PC-9 (cell line): ENCODE measurements around the gene CNPPD1. TPM values are rescaled to one million over a fixed set of nuclear protein-coding genes. Genes with fewer than 3 reads are reported as not detected.

Experiments used
- BruUV-seq: library from RNA; stranded (reverse); fragments of 400-500 nt; replicated peaks from 2 replicates; lab custom pipeline; 2021; lab: Mats Ljungman, UMichigan
- CTCF ChIA-PET: fragments of 300-600 bp; sonication (Branson Sonifier 250); formaldehyde crosslinking; loops from one replicate; lab custom pipeline; 2022; ENCODE audit warnings: antibody characterized with exemption; lab: Charles Lee
- POLR2A ChIA-PET: fragments of 300-600 bp; sonication (Branson Sonifier 250); formaldehyde crosslinking; loops from one replicate; lab custom pipeline; 2022; ENCODE audit warnings: antibody characterized with exemption; ENCODE audit not compliant: unreplicated experiment; lab: Charles Lee
- DNase-seq, 2 experiments: peaks; one replicate each; pipeline versions ENCODE4 v3.0.0 to v3.0.0-alpha.2; 2015 to 2022; ENCODE audit warnings: mixed read lengths in 1 of 2
- H2AFZ ChIP-seq: fragments of 200-600 bp; sonication (generic); 2 replicates; pipeline ENCODE4 v1.8.1; 2017; ENCODE audit warnings: antibody characterized with exemption
- H3F3A ChIP-seq: fragments of 200-600 bp; sonication (generic); 2 replicates; pipeline ENCODE4 v1.8.1; 2017; ENCODE audit warnings: antibody characterized with exemption, mild to moderate bottlenecking, low read depth; ENCODE audit not compliant: insufficient read depth
- H3K27ac ChIP-seq: fragments of 200-600 bp; sonication (generic); 2 replicates; pipeline ENCODE4 v1.6.1; 2016; ENCODE audit warnings: mixed run types
- H3K27me3 ChIP-seq: fragments of 200-600 bp; sonication (generic); 2 replicates; pipeline ENCODE4 v1.6.1; 2016; ENCODE audit warnings: low read depth, mixed run types; ENCODE audit not compliant: insufficient read depth
- H3K36me3 ChIP-seq: fragments of 200-600 bp; sonication (generic); 2 replicates; pipeline ENCODE4 v1.6.1; 2016; ENCODE audit warnings: low read depth, mixed run types
- H3K4me1 ChIP-seq: fragments of 200-600 bp; sonication (generic); replicated peaks from 2 replicates; pipeline ENCODE4 v1.6.1; 2016; ENCODE audit warnings: mixed run types; ENCODE audit not compliant: insufficient read depth
- H3K4me2 ChIP-seq: fragments of 200-600 bp; sonication (generic); 2 replicates; pipeline ENCODE4 v1.6.1; 2017; ENCODE audit warnings: mixed run types
- H3K4me3 ChIP-seq: fragments of 200-600 bp; sonication (generic); 2 replicates; pipeline ENCODE4 v1.6.1; 2016; ENCODE audit warnings: mixed run types
- H3K79me2 ChIP-seq: fragments of 200-600 bp; sonication (generic); 2 replicates; pipeline ENCODE4 v1.6.1; 2017; ENCODE audit warnings: low read depth, mixed run types
- H3K9me2 ChIP-seq: fragments of 200-600 bp; sonication (generic); 2 replicates; pipeline ENCODE4 v1.8.1; 2017; ENCODE audit warnings: mild to moderate bottlenecking; ENCODE audit not compliant: insufficient read depth
- H3K9me3 ChIP-seq: fragments of 200-600 bp; sonication (generic); 2 replicates; pipeline ENCODE4 v1.8.1; 2016; ENCODE audit warnings: low read depth; ENCODE audit not compliant: insufficient read depth
- H4K20me1 ChIP-seq: fragments of 200-600 bp; sonication (generic); 2 replicates; pipeline ENCODE4 v1.8.1; 2017; ENCODE audit not compliant: insufficient read depth
- CTCF ChIP-seq: fragments of 200-600 bp; sonication (generic); conservative IDR thresholded peaks from 2 replicates; pipeline ENCODE4 v1.6.1; 2017; ENCODE audit warnings: mixed run types, antibody characterized with exemption, mild to moderate bottlenecking, moderate library complexity
- EZH2 ChIP-seq: fragments of 200-600 bp; sonication (generic); IDR thresholded peaks from 2 replicates; pipeline ENCODE4 v1.8.0; 2017; ENCODE audit warnings: antibody characterized with exemption, low read depth
- intact Hi-C: fragments of 100-400 bp; cut with micrococcal nuclease; formaldehyde crosslinking; loops from one replicate; pipeline ENCODE4 v1.10.0; 2022; ENCODE audit not compliant: unreplicated experiment
- total RNA-seq: library from RNA; stranded (reverse); gene quantifications from 2 replicates; pipeline ENCODE4 v1.2.3, GENCODE V29; 2021

Gene CNPPD1
- total RNA-seq, 1 experiment from 2014 or later, result 37.1 TPM

GRCh38 chr2:219207884-219208740 is 31.4 kb upstream of the CNPPD1 start:
- intact Hi-C loops, result loop anchor here (1.0 to 2.0 kb wide), 3 partner anchors 9 to 71 kb away; partner anchors contain the start of genes CNPPD1 and DNAJB2
- POLR2A ChIA-PET, result interaction anchor here (1.1 kb wide), 1 partner anchor 10 kb away, joined by 17 read pairs; no protein-coding TSS in a partner anchor
- H3K27ac ChIP-seq, result 0 out of 2 replicates have a peak overlapping the region, but pooled peaks have one; percentile 16
- H3K79me2 ChIP-seq, result no peaks in the 10 kb centered on the region
- H3K4me1 ChIP-seq, result peaks cover 18% of the 10 kb centered on the region
- H3F3A ChIP-seq, result peaks cover 14% of the 10 kb centered on the region; the same call in 1 of the 2 replicates
- BruUV-seq, result no TSS peak
- DNase-seq, result peak in 1 of 2 experiments; percentile 54
- no peak for TF ChIP-seq EZH2
- TF ChIP-seq CTCF, result no peak
- CTCF ChIA-PET, result interaction anchor here (0.6 kb wide), 1 partner anchor 128 kb away, joined by 3 read pairs; no protein-coding TSS in a partner anchor
- H3K27me3 ChIP-seq, result no peaks in the 10 kb centered on the region
- H3K9me2 ChIP-seq, result no peaks in the 10 kb centered on the region
- H3K4me3 ChIP-seq, result peak overlapping the region; percentile 78; the same call in 1 of the 2 replicates
- H2AFZ ChIP-seq, result no peak overlapping the region
- H3K4me2 ChIP-seq, result peak overlapping the region; percentile 100
- H4K20me1 ChIP-seq, result no peaks in the 10 kb centered on the region
- H3K9me3 ChIP-seq, result no peaks in the 10 kb centered on the region
- H3K36me3 ChIP-seq, result no peaks in the 10 kb centered on the region

- H3K27ac ChIP-seq, result 0 out of 2 replicates have a peak overlapping the region, but pooled peaks have one; percentile 16
- no peaks in the 10 kb centered on the region for H3K9me2 ChIP-seq
- peaks cover 14% of the 10 kb centered on the region; the same call in 1 of the 2 replicates for H3F3A ChIP-seq
- no peak overlapping the region for H2AFZ ChIP-seq
- no peaks in the 10 kb centered on the region for H4K20me1 ChIP-seq
- ChIA-PET CTCF (interaction anchor here (0.6 kb wide), 1 partner anchor 132 kb away, joined by 9 read pairs; no protein-coding TSS in a partner anchor), POLR2A (interaction anchor here (0.5 to 1.1 kb wide), 4 partner anchors 10 to 206 kb away, joined by 3 to 17 read pairs (median 4); partner anchors contain the start of gene ATG9A)
- H3K9me3 ChIP-seq, result no peaks in the 10 kb centered on the region
- peak overlapping the region; percentile 100 for H3K4me2 ChIP-seq
- TF ChIP-seq CTCF (no peak), EZH2 (no peak)
- H3K36me3 ChIP-seq, result no peaks in the 10 kb centered on the region
- no peak for DNase-seq
- H3K4me1 ChIP-seq, result peaks cover 18% of the 10 kb centered on the region
- no peaks in the 10 kb centered on the region for H3K79me2 ChIP-seq
- no peaks in the 10 kb centered on the region for H3K27me3 ChIP-seq
- H3K4me3 ChIP-seq, result peak overlapping the region; percentile 78
- TSS peak; percentile 62 for BruUV-seq
- intact Hi-C loops, result loop anchor here (2.0 kb wide), 2 partner anchors 31 to 71 kb away; partner anchors contain the start of genes CNPPD1 and DNAJB2
Observed at GRCh38 chr2:219207134-219207883, 30.6 kb upstream of the CNPPD1 start.
